ENCODE results near the gene RFFL. TPM values are rescaled to one million over a fixed set of nuclear protein-coding genes. Genes with fewer than 3 reads are reported as not detected.

RFFL gene
- total and polyA plus RNA-seq, 9 of the 15 experiments (the other 6 are each of a cell fraction or from before 2014, with no cell fraction given), result 3.4 to 18.1 (median 12.8) TPM

DNA sequence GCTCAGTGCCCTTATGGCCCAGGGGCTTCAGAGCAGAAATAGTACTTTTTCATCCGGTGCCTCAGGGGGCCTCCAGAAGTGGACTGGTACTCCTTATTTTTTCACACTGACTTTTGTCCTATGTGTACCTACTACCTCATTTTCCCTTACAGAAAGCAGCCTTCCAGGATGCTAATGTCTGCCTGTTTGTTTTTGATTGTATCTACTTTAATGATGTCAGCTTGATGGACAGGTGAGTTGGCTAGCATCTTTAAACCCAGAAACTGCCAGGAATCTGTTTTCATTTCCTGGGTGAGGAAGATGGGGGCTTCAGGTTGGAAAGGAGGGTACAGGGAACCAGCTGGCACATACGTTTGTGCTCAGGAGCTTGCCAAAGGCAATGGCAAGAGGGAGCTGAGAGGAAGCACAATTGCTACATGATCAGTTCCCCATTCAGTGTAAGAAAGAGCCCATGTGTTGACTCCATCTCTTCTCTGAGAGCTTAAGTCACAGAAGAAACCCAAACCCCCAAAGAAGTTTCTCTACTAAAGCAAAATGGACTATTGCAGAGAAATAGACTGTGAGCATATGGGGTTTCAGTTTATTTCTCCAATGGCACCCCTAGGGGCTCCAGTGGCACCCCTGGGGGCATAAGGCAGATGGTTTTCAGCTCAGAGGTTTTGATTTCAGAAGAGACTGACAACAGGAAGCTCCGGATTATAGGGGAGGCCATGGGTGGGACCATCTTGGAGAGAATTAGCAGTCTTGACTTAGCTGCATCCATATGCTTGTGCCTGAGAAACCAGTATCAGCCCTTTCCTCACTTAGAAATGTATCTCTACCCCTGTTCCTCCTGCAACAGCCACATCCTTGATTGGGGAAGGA is 66.9 kb downstream of the RFFL start:
- H3K9ac ChIP-seq (ENCODE audit: insufficient read depth in 1 of 2, low read depth in 2 of 2, low read length in 2 of 2), result no peak overlapping the region
- DNase-seq (ENCODE audit: extremely low read depth in 1 of 4, low spot score in 3 of 4), result no peak
- no peaks in the 10 kb centered on the region for H3K79me2 ChIP-seq (ENCODE audit: control insufficient read depth, insufficient read depth, low read length)
- ChIA-PET CTCF (ENCODE audit: low intra/inter-chr PET ratio) (interaction anchor here (2.9 kb wide), 1 partner anchor 123 kb away, joined by 49 read pairs; the partner anchor contains the start of genes FNDC8 and RAD51D), POLR2A (interaction anchor here (0.8 to 1.5 kb wide), 4 partner anchors 8 to 123 kb away, joined by 3 to 7 read pairs (median 6); partner anchors contain the start of genes LIG3 and RAD51D)
- H2AFZ ChIP-seq (ENCODE audit: low read depth, low read length), result no peak overlapping the region
- H3K27ac ChIP-seq (ENCODE audit: extremely low read depth, low read depth, low read length), result no peak overlapping the region
- H3K9me1 ChIP-seq (ENCODE audit: control insufficient read depth, insufficient read depth, low read length), result no peaks in the 10 kb centered on the region
- H3K4me3 ChIP-seq, result no peak overlapping the region
- no peak for FAIRE-seq
- H3K27me3 ChIP-seq (ENCODE audit: control insufficient read depth in 2 of 2, insufficient read depth in 2 of 2, low read length in 2 of 2), result no peaks in the 10 kb centered on the region
- WGBS (ENCODE audit: insufficient coverage, low coverage, missing lambda C conversion rate), result 82% methylated on average over 3 of the region's 3 CpGs
- H4K20me1 ChIP-seq (replicated peaks; ENCODE audit: control insufficient read depth, insufficient read depth, low read length), result no peaks in the 10 kb centered on the region; the same call in 1 of the 2 replicates
- intact Hi-C loops (cut with micrococcal nuclease), result loop anchor here (5.0 kb wide), 1 partner anchor 91 kb away; no protein-coding TSS in a partner anchor
- TF ChIP-seq, protein P1, sequence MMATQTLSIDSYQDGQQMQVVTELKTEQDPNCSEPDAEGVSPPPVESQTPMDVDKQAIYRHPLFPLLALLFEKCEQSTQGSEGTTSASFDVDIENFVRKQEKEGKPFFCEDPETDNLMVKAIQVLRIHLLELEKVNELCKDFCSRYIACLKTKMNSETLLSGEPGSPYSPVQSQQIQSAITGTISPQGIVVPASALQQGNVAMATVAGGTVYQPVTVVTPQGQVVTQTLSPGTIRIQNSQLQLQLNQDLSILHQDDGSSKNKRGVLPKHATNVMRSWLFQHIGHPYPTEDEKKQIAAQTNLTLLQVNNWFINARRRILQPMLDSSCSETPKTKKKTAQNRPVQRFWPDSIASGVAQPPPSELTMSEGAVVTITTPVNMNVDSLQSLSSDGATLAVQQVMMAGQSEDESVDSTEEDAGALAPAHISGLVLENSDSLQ (IDR thresholded peaks at IDR 0.05), result 0 out of 2 replicates have a peak, but pooled peaks have one; percentile 7
- no peak for TF ChIP-seq SMAD3 (CRISPR knock-in tag; conservative IDR thresholded peaks at IDR 0.05)
- no peak overlapping the region for H3K4me2 ChIP-seq (ENCODE audit: insufficient read depth, low read length)
- BruUV-seq (replicated peaks), result no TSS peak
- in situ Hi-C loops (cut with MboI), result loop anchor here (5.0 kb wide), 2 partner anchors 96 to 126 kb away; partner anchors contain the start of gene FNDC8
- no peaks in the 10 kb centered on the region for H3K9me3 ChIP-seq (replicated peaks; ENCODE audit: control insufficient read depth, insufficient read depth, low read depth, low read length)
- peaks cover 96% of the 10 kb centered on the region for H3K36me3 ChIP-seq (ENCODE audit: control insufficient read depth, insufficient read depth, low read length)
- no peak for ATAC-seq
- H3K4me1 ChIP-seq (replicated peaks in 1 of 2; ENCODE audit: control insufficient read depth in 2 of 2, insufficient read depth in 2 of 2, low read length in 2 of 2), result peaks cover 3 to 11% of the 10 kb centered on the region in 2 experiments; a peak in 3 of 5 replicates

Measured in K562 (cell line).